PC-9 (cell line): ENCODE results near the gene IMMP2L. TPM values are rescaled to one million over a fixed set of nuclear protein-coding genes. Genes with fewer than 3 reads are reported as not detected.

Source experiments
- BruUV-seq: library from RNA; stranded (reverse); fragments of 400-500 nt; replicated peaks from 2 replicates; lab custom pipeline; 2021; lab: Mats Ljungman, UMichigan
- CTCF ChIA-PET: fragments of 300-600 bp; sonication (Branson Sonifier 250); formaldehyde crosslinking; loops from one replicate; lab custom pipeline; 2022; ENCODE audit warnings: antibody characterized with exemption; lab: Charles Lee
- POLR2A ChIA-PET: fragments of 300-600 bp; sonication (Branson Sonifier 250); formaldehyde crosslinking; loops from one replicate; lab custom pipeline; 2022; ENCODE audit warnings: antibody characterized with exemption; ENCODE audit not compliant: unreplicated experiment; lab: Charles Lee
- DNase-seq, 2 experiments: peaks; one replicate each; pipeline versions ENCODE4 v3.0.0 to v3.0.0-alpha.2; 2015 to 2022; ENCODE audit warnings: mixed read lengths in 1 of 2
- H2AFZ ChIP-seq: fragments of 200-600 bp; sonication (generic); 2 replicates; pipeline ENCODE4 v1.8.1; 2017; ENCODE audit warnings: antibody characterized with exemption
- H3F3A ChIP-seq: fragments of 200-600 bp; sonication (generic); 2 replicates; pipeline ENCODE4 v1.8.1; 2017; ENCODE audit warnings: antibody characterized with exemption, mild to moderate bottlenecking, low read depth; ENCODE audit not compliant: insufficient read depth
- H3K27ac ChIP-seq: fragments of 200-600 bp; sonication (generic); 2 replicates; pipeline ENCODE4 v1.6.1; 2016; ENCODE audit warnings: mixed run types
- H3K27me3 ChIP-seq: fragments of 200-600 bp; sonication (generic); 2 replicates; pipeline ENCODE4 v1.6.1; 2016; ENCODE audit warnings: low read depth, mixed run types; ENCODE audit not compliant: insufficient read depth
- H3K36me3 ChIP-seq: fragments of 200-600 bp; sonication (generic); 2 replicates; pipeline ENCODE4 v1.6.1; 2016; ENCODE audit warnings: low read depth, mixed run types
- H3K4me1 ChIP-seq: fragments of 200-600 bp; sonication (generic); replicated peaks from 2 replicates; pipeline ENCODE4 v1.6.1; 2016; ENCODE audit warnings: mixed run types; ENCODE audit not compliant: insufficient read depth
- H3K4me2 ChIP-seq: fragments of 200-600 bp; sonication (generic); 2 replicates; pipeline ENCODE4 v1.6.1; 2017; ENCODE audit warnings: mixed run types
- H3K4me3 ChIP-seq: fragments of 200-600 bp; sonication (generic); 2 replicates; pipeline ENCODE4 v1.6.1; 2016; ENCODE audit warnings: mixed run types
- H3K79me2 ChIP-seq: fragments of 200-600 bp; sonication (generic); 2 replicates; pipeline ENCODE4 v1.6.1; 2017; ENCODE audit warnings: low read depth, mixed run types
- H3K9me2 ChIP-seq: fragments of 200-600 bp; sonication (generic); 2 replicates; pipeline ENCODE4 v1.8.1; 2017; ENCODE audit warnings: mild to moderate bottlenecking; ENCODE audit not compliant: insufficient read depth
- H3K9me3 ChIP-seq: fragments of 200-600 bp; sonication (generic); 2 replicates; pipeline ENCODE4 v1.8.1; 2016; ENCODE audit warnings: low read depth; ENCODE audit not compliant: insufficient read depth
- H4K20me1 ChIP-seq: fragments of 200-600 bp; sonication (generic); 2 replicates; pipeline ENCODE4 v1.8.1; 2017; ENCODE audit not compliant: insufficient read depth
- CTCF ChIP-seq: fragments of 200-600 bp; sonication (generic); conservative IDR thresholded peaks from 2 replicates; pipeline ENCODE4 v1.6.1; 2017; ENCODE audit warnings: mixed run types, antibody characterized with exemption, mild to moderate bottlenecking, moderate library complexity
- EZH2 ChIP-seq: fragments of 200-600 bp; sonication (generic); IDR thresholded peaks from 2 replicates; pipeline ENCODE4 v1.8.0; 2017; ENCODE audit warnings: antibody characterized with exemption, low read depth
- intact Hi-C: fragments of 100-400 bp; cut with micrococcal nuclease; formaldehyde crosslinking; loops from one replicate; pipeline ENCODE4 v1.10.0; 2022; ENCODE audit not compliant: unreplicated experiment
- total RNA-seq: library from RNA; stranded (reverse); gene quantifications from 2 replicates; pipeline ENCODE4 v1.2.3, GENCODE V29; 2021

The IMMP2L gene
- total RNA-seq, 1 experiment from 2014 or later = 40.5 TPM

GRCh38 chr7:111077001-111077400, 485.3 kb downstream of the IMMP2L start:
- ChIA-PET POLR2A (no interaction called here), CTCF (interaction anchor here (0.7 kb wide), 1 partner anchor 24 kb away, joined by 3 read pairs; no protein-coding TSS in a partner anchor)
- Histone ChIP-seq H3K36me3 (no peaks in the 10 kb centered on the region), H3K79me2 (no peaks in the 10 kb centered on the region), H3F3A (no peaks in the 10 kb centered on the region), H4K20me1 (no peaks in the 10 kb centered on the region), H3K27me3 (no peaks in the 10 kb centered on the region), H3K4me3 (no peak overlapping the region), H3K4me1 (no peaks in the 10 kb centered on the region), H3K4me2 (no peak overlapping the region), H3K27ac (no peak overlapping the region), H2AFZ (no peak overlapping the region), H3K9me2 (no peaks in the 10 kb centered on the region), H3K9me3 (no peaks in the 10 kb centered on the region)
- intact Hi-C loops = no loop called here
- BruUV-seq = no TSS peak
- no peak for DNase-seq
- TF ChIP-seq CTCF (no peak), EZH2 (no peak)

DNA sequence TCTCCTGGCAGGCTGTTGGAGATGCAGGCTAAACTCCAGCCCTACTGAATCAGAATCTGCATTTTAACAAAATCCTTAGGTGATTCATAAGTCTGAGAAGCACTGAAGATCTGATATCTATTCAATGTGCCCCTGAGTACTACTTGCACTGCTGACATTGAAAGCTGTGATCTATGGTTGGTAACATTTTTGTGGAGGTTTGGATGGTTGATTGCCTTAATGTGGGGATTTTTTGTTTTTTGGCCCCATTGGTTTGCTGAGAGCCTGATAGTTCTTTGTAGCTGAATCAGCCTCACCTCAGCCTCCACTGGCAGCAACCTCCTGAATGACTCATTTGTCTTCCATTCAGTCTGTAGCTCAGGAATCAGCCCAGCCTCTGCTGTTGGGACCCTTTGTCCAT, 486.1 kb downstream of the IMMP2L start:
- H3K36me3 ChIP-seq = no peaks in the 10 kb centered on the region
- no peaks in the 10 kb centered on the region for H3K9me2 ChIP-seq
- intact Hi-C loops = no loop called here
- no peak for TF ChIP-seq CTCF
- TF ChIP-seq EZH2 = no peak
- no peaks in the 10 kb centered on the region for H3F3A ChIP-seq
- no peak overlapping the region for H3K4me2 ChIP-seq
- H3K27me3 ChIP-seq = no peaks in the 10 kb centered on the region
- no peak overlapping the region for H3K27ac ChIP-seq
- ChIA-PET CTCF (interaction anchor here (0.5 to 0.7 kb wide), 2 partner anchors 19 to 414 kb away, joined by 3 to 5 read pairs; no protein-coding TSS in a partner anchor), POLR2A (no interaction called here)
- DNase-seq = no peak
- no peaks in the 10 kb centered on the region for H3K4me1 ChIP-seq
- H3K9me3 ChIP-seq = no peaks in the 10 kb centered on the region
- no TSS peak for BruUV-seq
- no peaks in the 10 kb centered on the region for H3K79me2 ChIP-seq
- H4K20me1 ChIP-seq = no peaks in the 10 kb centered on the region
- H3K4me3 ChIP-seq = no peak overlapping the region
- H2AFZ ChIP-seq = no peak overlapping the region

GRCh38 chr7:111075498-111075897, 486.8 kb downstream of the IMMP2L start:
- Histone ChIP-seq H4K20me1 (no peaks in the 10 kb centered on the region), H3K79me2 (no peaks in the 10 kb centered on the region), H2AFZ (no peak overlapping the region), H3K4me1 (no peaks in the 10 kb centered on the region), H3K4me3 (no peak overlapping the region), H3K4me2 (no peak overlapping the region), H3K36me3 (no peaks in the 10 kb centered on the region), H3K9me2 (no peaks in the 10 kb centered on the region), H3K27ac (no peak overlapping the region), H3F3A (no peaks in the 10 kb centered on the region; the same call in 1 of the 2 replicates), H3K27me3 (no peaks in the 10 kb centered on the region), H3K9me3 (no peaks in the 10 kb centered on the region)
- intact Hi-C loops = no loop called here
- CTCF ChIA-PET = no interaction called here
- BruUV-seq = no TSS peak
- TF ChIP-seq EZH2 = no peak
- no peak for TF ChIP-seq CTCF
- POLR2A ChIA-PET = interaction anchor here (0.6 kb wide), 1 partner anchor 732 kb away, joined by 4 read pairs; no protein-coding TSS in a partner anchor
- DNase-seq = no peak
